Spleen (tissue), 7 donors: Measurements from ENCODE around the gene UBAC1.

Experiments used
- CTCF ChIP-seq, 11 experiments: fragments of 200-600 bp in 7 of 11; fragments of 450-650 bp in 4 of 11; sonication (generic) in 4 of 11; IDR thresholded peaks in 8 of 11; conservative IDR thresholded peaks in 3 of 11; 1 replicate in 7 of 11; 2 replicates in 4 of 11; pipeline versions ENCODE4 v1.4.0 to v1.8.0; 2016 to 2021; ENCODE audit warnings: antibody characterized with exemption in 11 of 11, inconsistent platforms in 4 of 11, mild to moderate bottlenecking in 1 of 11
- POLR2A ChIP-seq, 3 donors: fragments of 450-650 bp; IDR thresholded peaks; one replicate each; pipeline ENCODE4 v1.5.1; 2017; ENCODE audit warnings: antibody characterized with exemption in 3 of 3, mild to moderate bottlenecking in 1 of 3
- POLR2AphosphoS5 ChIP-seq, 3 donors: sonication (generic); formaldehyde crosslinking; IDR thresholded peaks; one replicate each; pipeline ENCODE4 v1.5.1; 2017; ENCODE audit warnings: antibody characterized with exemption in 3 of 3
- donor health status: DM: no; HTN: no; CAD: no; lungs with moderate emphysema.
- donor health status: DM: no; HTN: no; CAD: no.
- donor health status: DM: no; HTN: no; CAD: no.

DNA sequence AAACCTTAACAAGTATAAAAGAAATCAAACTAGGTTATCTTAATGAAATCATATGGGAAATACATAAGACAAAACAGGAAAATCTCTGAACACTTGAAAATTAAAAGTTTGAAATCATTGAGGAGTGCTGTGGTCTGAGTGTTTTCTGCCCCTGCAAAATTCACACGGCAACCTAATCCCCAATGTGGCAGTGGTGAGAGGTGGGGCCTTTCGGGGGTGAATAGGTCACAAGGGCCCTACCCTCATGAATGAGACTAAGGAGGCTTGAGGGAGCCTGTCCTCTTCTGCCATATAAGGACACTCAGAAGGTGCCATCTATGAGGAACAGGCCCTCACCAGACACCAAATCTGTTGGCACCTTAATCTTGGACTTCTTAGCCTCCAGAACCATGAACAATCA lies 64.5 kb downstream of the UBAC1 start:
- TF ChIP-seq CTCF (IDR thresholded peaks at IDR 0.05 in 8 of 11, conservative IDR thresholded peaks at IDR 0.05 in 3 of 11) (no peak), POLR2A (IDR thresholded peaks at IDR 0.05) (no peak), POLR2AphosphoS5 (IDR thresholded peaks at IDR 0.05) (no peak)
